GM12878 (cell line): ENCODE results near the gene ATP6V1C2. TPM values are rescaled to one million over a fixed set of nuclear protein-coding genes. Genes with fewer than 3 reads are reported as not detected.

ENCODE experiments used
- ATAC-seq: fragments of 200-7000 bp; cut with Tn5 transposase; 3 replicates; pipeline ENCODE4 v1.9.1; 2020; ENCODE audit warnings: mild to moderate bottlenecking, moderate library complexity
- BruUV-seq: library from RNA; stranded (reverse); fragments of 400-500 nt; replicated peaks from 2 replicates; lab custom pipeline; 2021; lab: Mats Ljungman, UMichigan
- CTCF ChIA-PET: fragments of 300-600 bp; sonication (Branson Sonifier 250); formaldehyde crosslinking; extraction: SDS; loops from one replicate; lab custom pipeline; 2021; ENCODE audit warnings: inconsistent platforms; lab: Yijun Ruan, JAX
- POLR2A ChIA-PET: fragments of 350-600 bp; formaldehyde crosslinking; extraction: SDS; loops from one replicate; lab custom pipeline; 2021; ENCODE audit warnings: inconsistent platforms; lab: Charles Lee
- RAD21 ChIA-PET: fragments of 300-600 bp; sonication (Branson Sonifier 250); formaldehyde crosslinking; loops from one replicate; lab custom pipeline; 2023; ENCODE audit warnings: antibody characterized with exemption; ENCODE audit not compliant: unreplicated experiment; lab: Charles Lee
- SMC1A ChIA-PET: fragments of 300-600 bp; sonication (Branson Sonifier 250); formaldehyde crosslinking; loops from one replicate; lab custom pipeline; 2023; ENCODE audit not compliant: unreplicated experiment, uncharacterized antibody; lab: Charles Lee
- DNase-seq: peaks from one replicate; pipeline ENCODE4 v3.0.0-alpha.2; 2011; ENCODE audit warnings: low read depth, low spot score
- FAIRE-seq: peaks from 3 replicates; lab custom pipeline; 2011; peaks lifted over from hg19 to GRCh38; lab: Jason Lieb, UNC
- H2AFZ ChIP-seq: 2 replicates; pipeline ENCODE4 v1.6.0; 2011; ENCODE audit warnings: low read depth, low read length, control low read depth; ENCODE audit not compliant: control insufficient read depth
- H3K27ac ChIP-seq: 2 replicates; pipeline ENCODE4 v1.5.1; 2011; ENCODE audit warnings: control low read depth; ENCODE audit not compliant: control insufficient read depth, insufficient read depth
- H3K27me3 ChIP-seq, 2 experiments: replicated peaks in 1 of 2; 2 replicates each; pipeline versions ENCODE4 v1.6.0 to v1.6.1; 2011; ENCODE audit warnings: low read length in 1 of 2; ENCODE audit not compliant: control insufficient read depth in 2 of 2, insufficient read depth in 2 of 2
- H3K36me3 ChIP-seq, 2 experiments: 2 replicates each; pipeline ENCODE4 v1.5.1; 2011; ENCODE audit warnings: low read length in 1 of 2; ENCODE audit not compliant: control insufficient read depth in 2 of 2, insufficient read depth in 2 of 2
- H3K4me1 ChIP-seq: 2 replicates; pipeline ENCODE4 v1.6.1; 2011; ENCODE audit warnings: mild to moderate bottlenecking, low read length, moderate library complexity, mixed read lengths; ENCODE audit not compliant: control insufficient read depth, insufficient read depth
- H3K4me2 ChIP-seq: 2 replicates; pipeline ENCODE4 v1.6.0; 2011; ENCODE audit warnings: control low read depth; ENCODE audit not compliant: control insufficient read depth, insufficient read depth
- H3K4me3 ChIP-seq: fragments of 200-600 bp; sonication (generic); 2 replicates; pipeline ENCODE4 v1.5.1; 2016
- H3K79me2 ChIP-seq: 2 replicates; pipeline ENCODE4 v1.6.0; 2011; ENCODE audit warnings: low read length; ENCODE audit not compliant: control insufficient read depth, insufficient read depth
- H3K9ac ChIP-seq: 2 replicates; pipeline ENCODE4 v1.8.0; 2011; ENCODE audit warnings: low read length, control low read depth, mixed read lengths; ENCODE audit not compliant: control insufficient read depth, insufficient read depth
- H3K9me3 ChIP-seq: replicated peaks from 3 replicates; pipeline ENCODE4 v1.5.1; 2011; ENCODE audit warnings: mild to moderate bottlenecking, low read length; ENCODE audit not compliant: control insufficient read depth, insufficient read depth
- H4K20me1 ChIP-seq: 2 replicates; pipeline ENCODE4 v1.6.0; 2011; ENCODE audit not compliant: control insufficient read depth, insufficient read depth
- CBFB ChIP-seq: IDR thresholded peaks from 2 replicates; pipeline ENCODE4 v1.6.1; 2016; ENCODE audit warnings: antibody characterized with exemption, low read depth
- JUND ChIP-seq: IDR thresholded peaks from 2 replicates; pipeline ENCODE4 v1.6.1; 2012; ENCODE audit warnings: low read depth, mild to moderate bottlenecking, low read length, improper control_type of control experiment, moderate library complexity
- MAX ChIP-seq: IDR thresholded peaks from 2 replicates; pipeline ENCODE4 v1.6.1; 2012; ENCODE audit warnings: low read depth, low read length, improper control_type of control experiment
- MEF2A ChIP-seq: IDR thresholded peaks from 2 replicates; pipeline ENCODE4 v1.6.1; 2011; ENCODE audit warnings: low read depth, mild to moderate bottlenecking, low read length, moderate library complexity; ENCODE audit not compliant: insufficient read depth
- PAX8 ChIP-seq: fragments of 450-650 bp; IDR thresholded peaks from 2 replicates; pipeline ENCODE4 v1.6.1; 2017; ENCODE audit warnings: mild to moderate bottlenecking, moderate library complexity
- PRDM15 ChIP-seq: fragments of 450-650 bp; formaldehyde crosslinking; IDR thresholded peaks from 2 replicates; pipeline ENCODE4 v1.4.0; 2020; ENCODE audit warnings: mild to moderate bottlenecking, moderate library complexity
- ZBTB33 ChIP-seq: fragments of 450-650 bp; IDR thresholded peaks from 2 replicates; pipeline ENCODE4 v1.6.1; 2017; ENCODE audit warnings: mild to moderate bottlenecking
- WGBS: methylation state at CpG from one replicate; pipeline ENCODE4 v1.1.6; 2016; ENCODE audit warnings: low lambda C conversion rate; ENCODE audit not compliant: insufficient replicate concordance, insufficient coverage; ENCODE audit errors: missing lambda C conversion rate; 5-methylcytosine and 5-hydroxymethylcytosine counted together
- in situ Hi-C: fragments of 300-500 bp; cut with MboI; formaldehyde crosslinking; loops from 9 replicates; pipeline ENCODE4 v1.14.3; 2018; ENCODE audit warnings: mixed read lengths
- intact Hi-C: fragments of 100-400 bp; cut with micrococcal nuclease; formaldehyde crosslinking; loops from one replicate; pipeline ENCODE4 v1.14.2; 2022; ENCODE audit not compliant: unreplicated experiment
- polyA plus RNA-seq, 11 experiments: library from polyadenylated mRNA; depleted of rRNA in 4 of 11; unstranded in 6 of 11; stranded (reverse) in 5 of 11; fragments of >200 nt; fragmentation: Nextera tagmentation in 4 of 11; fragmentation: Illumina TruSeq in 1 of 11; extraction: Ambion mirVana in 4 of 11; extraction: Trizol in 1 of 11; gene quantifications; 1 replicate in 1 of 11; 2 replicates in 10 of 11; pipeline versions ENCODE4 v1.2.1 to v1.2.3, GENCODE V29; 2011 to 2016; ENCODE audit warnings: inconsistent platforms in 2 of 11, missing spikeins in 2 of 11, low read depth in 1 of 11
- total RNA-seq, 4 experiments: library from RNA; depleted of rRNA in 3 of 4; stranded (reverse); fragments of >200 nt in 3 of 4; fragmentation: Illumina TruSeq in 1 of 4; extraction: Trizol in 1 of 4; gene quantifications; 2 replicates each; pipeline versions ENCODE4 v1.2.1 to v1.2.3, GENCODE V29; 2013 to 2021
- TF ChIP-seq, protein P1 (sequence below): IDR thresholded peaks from 2 replicates; pipeline ENCODE4 v1.6.1; 2012; ENCODE audit warnings: mild to moderate bottlenecking, low read depth, low read length
- TF ChIP-seq, protein P2 (sequence below): fragments of 450-650 bp; formaldehyde crosslinking; IDR thresholded peaks from 2 replicates; pipeline ENCODE4 v1.5.0; 2022; ENCODE audit warnings: mild to moderate bottlenecking, missing genetic modification characterization

ATP6V1C2 gene
- total and polyA plus RNA-seq, 10 of the 15 experiments (the other 5 are each of a cell fraction or from before 2014, with no cell fraction given) = 0.04 to 1.5 (median 0.24) TPM; not detected in 1

DNA sequence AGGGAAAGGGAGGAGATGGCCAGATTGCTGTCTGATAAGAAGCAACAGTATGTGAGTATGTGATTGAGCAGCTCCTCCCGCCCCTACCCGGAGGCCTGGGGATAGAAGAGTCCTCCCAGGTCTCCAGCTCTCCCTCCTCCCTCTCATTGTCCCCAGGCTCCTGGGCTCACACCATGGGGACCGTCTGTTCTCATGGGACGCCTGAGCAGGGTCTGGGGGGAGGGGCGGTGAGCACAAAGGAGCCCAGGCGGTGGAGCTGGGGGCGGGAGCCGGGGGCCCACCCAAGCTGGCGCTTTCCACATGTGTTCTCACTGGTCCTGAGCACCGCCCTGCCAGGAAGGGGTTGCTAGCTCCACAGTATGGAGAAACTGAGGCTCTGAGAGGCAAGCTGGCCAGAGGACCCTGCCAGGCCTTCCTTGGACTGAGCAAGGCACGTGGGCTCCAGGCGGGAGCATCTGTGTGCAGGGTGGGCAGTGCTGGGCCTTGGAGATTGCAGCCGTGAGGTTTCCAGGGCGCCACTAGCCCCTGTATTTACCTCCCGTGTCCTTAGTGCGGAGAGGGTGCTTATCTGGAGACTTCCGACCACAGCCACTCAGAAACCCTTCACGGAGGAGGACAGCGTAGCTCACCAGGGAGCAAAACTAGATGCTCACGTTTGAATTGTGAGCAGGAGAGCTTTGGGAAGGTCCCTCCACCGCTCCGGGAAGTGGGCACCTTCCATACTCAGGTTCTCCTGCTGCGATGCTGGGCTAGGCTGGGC lies 53.8 kb downstream of the ATP6V1C2 start:
- no peak overlapping the region for H3K4me2 ChIP-seq
- no TSS peak for BruUV-seq
- DNase-seq (no peak), ATAC-seq (no peak), FAIRE-seq (no peak)
- in situ Hi-C loops (no loop called here), intact Hi-C loops (no loop called here)
- H3K4me1 ChIP-seq = no peaks in the 10 kb centered on the region
- H3K9ac ChIP-seq = no peak overlapping the region
- ChIA-PET CTCF (no interaction called here), POLR2A (no interaction called here), SMC1A (no interaction called here), RAD21 (no interaction called here)
- H3K9me3 ChIP-seq = no peaks in the 10 kb centered on the region
- 72% methylated on average over 21 of the region's 23 CpGs for WGBS
- no peak overlapping the region for H3K27ac ChIP-seq
- H3K4me3 ChIP-seq = no peak overlapping the region
- H2AFZ ChIP-seq = no peak overlapping the region
- peaks cover 7 to 14% of the 10 kb centered on the region in 2 experiments; a peak in 3 of 4 replicates for H3K36me3 ChIP-seq
- no peaks in the 10 kb centered on the region for H4K20me1 ChIP-seq
- no peaks in the 10 kb centered on the region; a peak in 1 of 4 replicates for H3K27me3 ChIP-seq
- no peaks in the 10 kb centered on the region for H3K79me2 ChIP-seq
- TF ChIP-seq MEF2A (no peak), PRDM15 (CRISPR knock-in tag) (no peak), MAX (no peak), JUND (no peak), CBFB (no peak), PAX8 (no peak), ZBTB33 (no peak)
- TF ChIP-seq, protein P1, sequence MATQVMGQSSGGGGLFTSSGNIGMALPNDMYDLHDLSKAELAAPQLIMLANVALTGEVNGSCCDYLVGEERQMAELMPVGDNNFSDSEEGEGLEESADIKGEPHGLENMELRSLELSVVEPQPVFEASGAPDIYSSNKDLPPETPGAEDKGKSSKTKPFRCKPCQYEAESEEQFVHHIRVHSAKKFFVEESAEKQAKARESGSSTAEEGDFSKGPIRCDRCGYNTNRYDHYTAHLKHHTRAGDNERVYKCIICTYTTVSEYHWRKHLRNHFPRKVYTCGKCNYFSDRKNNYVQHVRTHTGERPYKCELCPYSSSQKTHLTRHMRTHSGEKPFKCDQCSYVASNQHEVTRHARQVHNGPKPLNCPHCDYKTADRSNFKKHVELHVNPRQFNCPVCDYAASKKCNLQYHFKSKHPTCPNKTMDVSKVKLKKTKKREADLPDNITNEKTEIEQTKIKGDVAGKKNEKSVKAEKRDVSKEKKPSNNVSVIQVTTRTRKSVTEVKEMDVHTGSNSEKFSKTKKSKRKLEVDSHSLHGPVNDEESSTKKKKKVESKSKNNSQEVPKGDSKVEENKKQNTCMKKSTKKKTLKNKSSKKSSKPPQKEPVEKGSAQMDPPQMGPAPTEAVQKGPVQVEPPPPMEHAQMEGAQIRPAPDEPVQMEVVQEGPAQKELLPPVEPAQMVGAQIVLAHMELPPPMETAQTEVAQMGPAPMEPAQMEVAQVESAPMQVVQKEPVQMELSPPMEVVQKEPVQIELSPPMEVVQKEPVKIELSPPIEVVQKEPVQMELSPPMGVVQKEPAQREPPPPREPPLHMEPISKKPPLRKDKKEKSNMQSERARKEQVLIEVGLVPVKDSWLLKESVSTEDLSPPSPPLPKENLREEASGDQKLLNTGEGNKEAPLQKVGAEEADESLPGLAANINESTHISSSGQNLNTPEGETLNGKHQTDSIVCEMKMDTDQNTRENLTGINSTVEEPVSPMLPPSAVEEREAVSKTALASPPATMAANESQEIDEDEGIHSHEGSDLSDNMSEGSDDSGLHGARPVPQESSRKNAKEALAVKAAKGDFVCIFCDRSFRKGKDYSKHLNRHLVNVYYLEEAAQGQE = no peak
- TF ChIP-seq, protein P2, sequence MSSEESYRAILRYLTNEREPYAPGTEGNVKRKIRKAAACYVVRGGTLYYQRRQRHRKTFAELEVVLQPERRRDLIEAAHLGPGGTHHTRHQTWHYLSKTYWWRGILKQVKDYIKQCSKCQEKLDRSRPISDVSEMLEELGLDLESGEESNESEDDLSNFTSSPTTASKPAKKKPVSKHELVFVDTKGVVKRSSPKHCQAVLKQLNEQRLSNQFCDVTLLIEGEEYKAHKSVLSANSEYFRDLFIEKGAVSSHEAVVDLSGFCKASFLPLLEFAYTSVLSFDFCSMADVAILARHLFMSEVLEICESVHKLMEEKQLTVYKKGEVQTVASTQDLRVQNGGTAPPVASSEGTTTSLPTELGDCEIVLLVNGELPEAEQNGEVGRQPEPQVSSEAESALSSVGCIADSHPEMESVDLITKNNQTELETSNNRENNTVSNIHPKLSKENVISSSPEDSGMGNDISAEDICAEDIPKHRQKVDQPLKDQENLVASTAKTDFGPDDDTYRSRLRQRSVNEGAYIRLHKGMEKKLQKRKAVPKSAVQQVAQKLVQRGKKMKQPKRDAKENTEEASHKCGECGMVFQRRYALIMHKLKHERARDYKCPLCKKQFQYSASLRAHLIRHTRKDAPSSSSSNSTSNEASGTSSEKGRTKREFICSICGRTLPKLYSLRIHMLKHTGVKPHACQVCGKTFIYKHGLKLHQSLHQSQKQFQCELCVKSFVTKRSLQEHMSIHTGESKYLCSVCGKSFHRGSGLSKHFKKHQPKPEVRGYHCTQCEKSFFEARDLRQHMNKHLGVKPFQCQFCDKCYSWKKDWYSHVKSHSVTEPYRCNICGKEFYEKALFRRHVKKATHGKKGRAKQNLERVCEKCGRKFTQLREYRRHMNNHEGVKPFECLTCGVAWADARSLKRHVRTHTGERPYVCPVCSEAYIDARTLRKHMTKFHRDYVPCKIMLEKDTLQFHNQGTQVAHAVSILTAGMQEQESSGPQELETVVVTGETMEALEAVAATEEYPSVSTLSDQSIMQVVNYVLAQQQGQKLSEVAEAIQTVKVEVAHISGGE (CRISPR knock-in tag) = no peak
